ENCODE data around the gene DSCAML1. TPM values are rescaled to one million over a fixed set of nuclear protein-coding genes. Genes with fewer than 3 reads are reported as not detected.

The DSCAML1 gene
- total RNA-seq, 2 donors from 2014 or later, result 0.33 to 1.6 TPM

DNA sequence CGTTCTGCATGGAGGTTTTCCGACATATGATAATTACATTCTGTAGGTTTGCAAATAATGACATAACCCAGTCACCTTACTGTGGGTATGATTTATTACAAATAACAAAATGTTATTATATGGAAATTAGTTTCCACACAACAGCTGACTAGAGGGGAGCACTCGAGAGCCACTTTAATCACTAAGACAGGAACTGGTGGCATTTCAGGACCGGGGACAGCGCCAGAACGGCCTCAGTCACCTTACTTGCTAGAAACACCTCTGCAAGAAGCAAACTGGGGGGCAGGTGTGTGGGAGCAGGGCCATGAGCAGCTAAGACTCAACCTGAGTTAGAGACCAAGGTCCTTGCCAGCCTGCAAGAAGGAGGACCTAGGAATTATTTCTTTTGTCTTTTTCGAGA is 199.9 kb downstream of the DSCAML1 start:
- no peak overlapping the region for H3K27ac ChIP-seq
- no peaks in the 10 kb centered on the region for H3K4me1 ChIP-seq
- DNase-seq (peak in 3 of 4 donors; percentile 5 to 15 (median 13)), ATAC-seq (no peak)
- WGBS, 2 donors, result 44% methylated on average over 7 of the region's 7 CpGs
- no peaks in the 10 kb centered on the region for H3K27me3 ChIP-seq
- no peak overlapping the region for H3K4me3 ChIP-seq
- no peak for TF ChIP-seq POLR2A (IDR thresholded peaks at IDR 0.05)
- TF ChIP-seq, protein P1, sequence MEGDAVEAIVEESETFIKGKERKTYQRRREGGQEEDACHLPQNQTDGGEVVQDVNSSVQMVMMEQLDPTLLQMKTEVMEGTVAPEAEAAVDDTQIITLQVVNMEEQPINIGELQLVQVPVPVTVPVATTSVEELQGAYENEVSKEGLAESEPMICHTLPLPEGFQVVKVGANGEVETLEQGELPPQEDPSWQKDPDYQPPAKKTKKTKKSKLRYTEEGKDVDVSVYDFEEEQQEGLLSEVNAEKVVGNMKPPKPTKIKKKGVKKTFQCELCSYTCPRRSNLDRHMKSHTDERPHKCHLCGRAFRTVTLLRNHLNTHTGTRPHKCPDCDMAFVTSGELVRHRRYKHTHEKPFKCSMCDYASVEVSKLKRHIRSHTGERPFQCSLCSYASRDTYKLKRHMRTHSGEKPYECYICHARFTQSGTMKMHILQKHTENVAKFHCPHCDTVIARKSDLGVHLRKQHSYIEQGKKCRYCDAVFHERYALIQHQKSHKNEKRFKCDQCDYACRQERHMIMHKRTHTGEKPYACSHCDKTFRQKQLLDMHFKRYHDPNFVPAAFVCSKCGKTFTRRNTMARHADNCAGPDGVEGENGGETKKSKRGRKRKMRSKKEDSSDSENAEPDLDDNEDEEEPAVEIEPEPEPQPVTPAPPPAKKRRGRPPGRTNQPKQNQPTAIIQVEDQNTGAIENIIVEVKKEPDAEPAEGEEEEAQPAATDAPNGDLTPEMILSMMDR (IDR thresholded peaks at IDR 0.05), result no peak
- no peaks in the 10 kb centered on the region for H3K36me3 ChIP-seq (replicated peaks in 1 of 2; ENCODE audit: insufficient read depth in 1 of 2, low read depth in 2 of 2)
- intact Hi-C loops (cut with DNase I), result no loop called here
- no peaks in the 10 kb centered on the region for H3K9me3 ChIP-seq

DNA sequence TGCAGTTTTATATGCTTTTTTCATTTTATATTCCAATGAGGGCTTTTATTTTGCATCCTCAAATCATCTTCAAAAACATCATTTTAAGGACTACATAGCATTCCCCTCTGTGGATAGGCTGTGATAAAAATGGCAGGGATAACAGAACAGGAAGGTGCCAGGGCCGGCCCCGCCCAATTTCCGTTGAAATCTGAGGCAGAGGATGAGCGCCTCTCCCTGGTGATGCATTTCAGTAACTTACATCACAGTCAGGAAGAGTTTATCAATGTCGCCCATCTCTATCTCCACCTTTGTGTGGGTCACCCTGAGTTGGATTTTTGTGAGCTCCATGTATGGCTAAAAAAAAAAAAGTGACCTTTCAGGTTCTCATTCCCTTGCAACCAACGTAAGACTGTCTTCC is 201.6 kb downstream of the DSCAML1 start:
- TF ChIP-seq, protein P1 (IDR thresholded peaks at IDR 0.05), result no peak
- TF ChIP-seq POLR2A (IDR thresholded peaks at IDR 0.05), result no peak
- H3K36me3 ChIP-seq (replicated peaks in 1 of 2; ENCODE audit: insufficient read depth in 1 of 2, low read depth in 2 of 2), result no peaks in the 10 kb centered on the region
- ATAC-seq (no peak), DNase-seq (no peak)
- H3K4me3 ChIP-seq, result no peak overlapping the region
- H3K27me3 ChIP-seq, result no peaks in the 10 kb centered on the region
- no peaks in the 10 kb centered on the region for H3K4me1 ChIP-seq
- no peaks in the 10 kb centered on the region for H3K9me3 ChIP-seq
- intact Hi-C loops (cut with DNase I), result no loop called here
- 34 to 48% methylated on average over 6 of the region's 6 CpGs for WGBS, 2 donors
- no peak overlapping the region for H3K27ac ChIP-seq

DNA sequence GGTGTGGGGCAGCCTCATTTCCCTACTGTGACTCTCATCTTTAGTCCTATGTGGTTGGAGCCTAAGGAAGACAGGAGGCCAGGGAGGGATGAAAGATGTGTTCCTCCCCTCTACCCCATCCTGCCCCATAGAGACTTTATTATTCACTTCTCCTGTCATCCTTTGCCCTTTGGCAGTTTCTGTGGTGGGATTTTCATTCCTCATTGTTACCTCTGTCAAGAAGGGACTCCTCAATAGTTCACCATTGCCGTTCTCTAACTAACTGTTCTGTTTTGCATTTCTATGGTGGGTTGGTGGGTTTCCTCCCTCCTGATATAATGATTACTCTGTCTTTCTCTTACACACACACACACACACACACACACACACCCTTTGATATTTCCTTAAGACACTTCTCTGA is 202.3 kb downstream of the DSCAML1 start:
- TF ChIP-seq, protein P1 (IDR thresholded peaks at IDR 0.05), result no peak
- TF ChIP-seq POLR2A (IDR thresholded peaks at IDR 0.05), result no peak
- no peaks in the 10 kb centered on the region for H3K27me3 ChIP-seq
- intact Hi-C loops (cut with DNase I), result no loop called here
- H3K4me3 ChIP-seq, result no peak overlapping the region
- DNase-seq (no peak), ATAC-seq (no peak)
- no peaks in the 10 kb centered on the region for H3K4me1 ChIP-seq
- H3K27ac ChIP-seq, result no peak overlapping the region
- no peaks in the 10 kb centered on the region for H3K9me3 ChIP-seq
- no peaks in the 10 kb centered on the region for H3K36me3 ChIP-seq (replicated peaks in 1 of 2; ENCODE audit: insufficient read depth in 1 of 2, low read depth in 2 of 2)
- 43 to 53% methylated on average over 1 of the region's 1 CpG for WGBS, 2 donors

DNA sequence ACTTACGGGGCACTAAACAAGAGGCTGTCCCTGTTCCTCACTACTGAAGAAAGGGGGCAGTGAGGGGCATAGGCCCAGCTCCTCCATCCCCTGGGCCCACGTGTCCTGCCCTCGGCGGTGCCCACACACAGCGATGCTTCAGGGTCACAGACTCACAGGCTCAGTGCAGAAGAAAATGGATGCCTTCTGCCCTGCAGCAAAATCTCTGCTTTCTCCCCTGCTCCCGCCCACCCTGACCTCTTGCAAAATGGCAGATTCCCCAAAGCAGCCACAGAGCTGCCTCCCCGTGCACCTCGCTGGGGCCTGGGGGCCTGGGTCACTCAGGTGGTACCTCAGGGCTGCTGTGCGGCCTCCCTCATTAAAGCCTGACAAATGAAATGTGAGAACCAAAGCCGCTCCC is 204.0 kb downstream of the DSCAML1 start:
- no peak for DNase-seq
- no peak for ATAC-seq
- TF ChIP-seq, protein P1 (IDR thresholded peaks at IDR 0.05), result no peak
- TF ChIP-seq POLR2A (IDR thresholded peaks at IDR 0.05), result no peak
- H3K4me3 ChIP-seq, result no peak overlapping the region
- 65 to 79% methylated on average over 7 to 10 of the region's 10 CpGs for WGBS, 2 donors
- H3K4me1 ChIP-seq, result no peaks in the 10 kb centered on the region
- no peaks in the 10 kb centered on the region for H3K27me3 ChIP-seq
- H3K36me3 ChIP-seq (replicated peaks in 1 of 2; ENCODE audit: insufficient read depth in 1 of 2, low read depth in 2 of 2), result no peaks in the 10 kb centered on the region
- H3K9me3 ChIP-seq, result no peaks in the 10 kb centered on the region
- no peak overlapping the region for H3K27ac ChIP-seq
- intact Hi-C loops (cut with DNase I), result no loop called here

DNA sequence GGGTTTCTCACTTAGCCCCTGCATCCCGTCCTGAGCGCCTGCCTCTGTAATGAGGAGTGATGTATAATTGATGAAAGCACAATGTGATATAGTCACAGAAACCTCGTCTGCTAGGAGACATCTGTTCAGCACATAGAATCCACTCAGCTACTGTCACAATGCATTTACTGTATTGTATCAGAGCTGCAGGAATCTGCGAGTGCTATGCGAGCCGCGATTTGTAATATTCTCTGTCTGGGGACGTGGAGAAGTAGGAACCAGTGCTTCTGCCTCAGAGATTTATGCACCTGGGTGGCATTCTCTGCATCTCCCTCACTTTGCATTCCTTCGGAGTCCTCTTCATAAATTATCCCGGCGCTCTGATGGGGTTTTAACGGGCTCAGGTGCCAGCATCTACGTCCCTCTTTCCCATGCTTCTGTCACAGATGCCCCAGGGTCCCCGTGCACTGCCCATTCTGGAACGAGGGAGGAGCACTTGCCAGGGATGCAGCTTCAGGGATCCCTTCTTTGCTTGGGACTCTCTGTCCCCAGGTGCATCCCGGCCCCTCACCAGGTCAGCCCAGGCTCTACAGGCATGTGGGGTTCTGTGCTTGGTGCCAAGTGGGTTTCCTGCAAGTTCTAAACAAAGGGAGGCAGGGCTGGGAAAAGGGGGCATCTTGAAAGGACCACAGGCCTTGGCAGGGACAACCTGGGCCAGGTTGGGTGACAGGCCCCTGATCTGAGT is 205.5 kb downstream of the DSCAML1 start:
- Histone ChIP-seq H3K27ac (no peak overlapping the region), H3K4me3 (no peak overlapping the region), H3K27me3 (no peaks in the 10 kb centered on the region), H3K9me3 (no peaks in the 10 kb centered on the region), H3K4me1 (no peaks in the 10 kb centered on the region), H3K36me3 (replicated peaks in 1 of 2; ENCODE audit: insufficient read depth in 1 of 2, low read depth in 2 of 2) (no peaks in the 10 kb centered on the region)
- no peak for TF ChIP-seq POLR2A (IDR thresholded peaks at IDR 0.05)
- TF ChIP-seq, protein P1 (IDR thresholded peaks at IDR 0.05), result no peak
- ATAC-seq, result no peak
- intact Hi-C loops (cut with DNase I), result no loop called here
- WGBS, 2 donors, result 63 to 64% methylated on average over 16 of the region's 16 CpGs
- DNase-seq, result no peak
